Hepatocyte (in vitro differentiated cells): Measurements from ENCODE around the gene GDF11. TPM values are rescaled to one million over a fixed set of nuclear protein-coding genes. Genes with fewer than 3 reads are reported as not detected.
A peak's percentile ranks its signal among the peaks of the same experiment; 100 is the strongest.

Source experiments
- DNase-seq: peaks from one replicate; pipeline ENCODE4 v3.0.0-alpha.2; 2016; ENCODE audit warnings: low spot score
- H2AFZ ChIP-seq: fragments of 200-600 bp; sonication (generic); 2 replicates; pipeline ENCODE4 v1.6.0; 2016; ENCODE audit warnings: antibody characterized with exemption, mild to moderate bottlenecking
- H3K27ac ChIP-seq: fragments of 200-600 bp; sonication (generic); 2 replicates; pipeline ENCODE4 v1.5.1; 2016; ENCODE audit warnings: mild to moderate bottlenecking
- H3K27me3 ChIP-seq: fragments of 200-600 bp; sonication (generic); 2 replicates; pipeline ENCODE4 v1.6.1; 2016
- H3K36me3 ChIP-seq: fragments of 200-600 bp; sonication (generic); replicated peaks from 2 replicates; pipeline ENCODE4 v1.5.1; 2016; ENCODE audit warnings: low read depth; ENCODE audit not compliant: insufficient read depth
- H3K4me1 ChIP-seq: fragments of 200-600 bp; sonication (generic); 2 replicates; pipeline ENCODE4 v1.5.1; 2016; ENCODE audit warnings: mild to moderate bottlenecking, moderate library complexity; ENCODE audit not compliant: insufficient read depth
- H3K4me2 ChIP-seq: fragments of 200-600 bp; sonication (generic); 2 replicates; pipeline ENCODE4 v1.6.0; 2016
- H3K4me3 ChIP-seq: fragments of 200-600 bp; sonication (generic); 2 replicates; pipeline ENCODE4 v1.5.1; 2016; ENCODE audit warnings: mild to moderate bottlenecking
- H3K79me2 ChIP-seq: fragments of 200-600 bp; sonication (generic); 2 replicates; pipeline ENCODE4 v1.6.0; 2017; ENCODE audit warnings: mild to moderate bottlenecking
- H3K9me2 ChIP-seq: fragments of 200-600 bp; sonication (generic); replicated peaks from 2 replicates; pipeline ENCODE4 v1.6.0; 2017; ENCODE audit warnings: mild to moderate bottlenecking; ENCODE audit not compliant: insufficient read depth
- H3K9me3 ChIP-seq: fragments of 200-600 bp; sonication (generic); 2 replicates; pipeline ENCODE4 v1.5.1; 2016; ENCODE audit warnings: low read depth, mild to moderate bottlenecking
- H4K20me1 ChIP-seq: fragments of 200-600 bp; sonication (generic); 2 replicates; pipeline ENCODE4 v1.6.0; 2016; ENCODE audit warnings: mild to moderate bottlenecking; ENCODE audit not compliant: insufficient read depth, poor library complexity, severe bottlenecking
- EZH2 ChIP-seq: fragments of 200-600 bp; sonication (generic); IDR thresholded peaks from 2 replicates; pipeline ENCODE4 v1.6.1; 2016; ENCODE audit warnings: antibody characterized with exemption, mild to moderate bottlenecking, borderline replicate concordance
- EZH2phosphoT487 ChIP-seq: fragments of 200-600 bp; sonication (generic); IDR thresholded peaks from one replicate; pipeline ENCODE4 v1.6.1; 2018; ENCODE audit warnings: antibody characterized with exemption, mild to moderate bottlenecking, low read depth, moderate library complexity; ENCODE audit not compliant: unreplicated experiment, severe bottlenecking
- WGBS: methylation state at CpG from one replicate; pipeline ENCODE4 v1.1.6; 2016; ENCODE audit warnings: low lambda C conversion rate; ENCODE audit errors: missing lambda C conversion rate; 5-methylcytosine and 5-hydroxymethylcytosine counted together
- polyA plus RNA-seq: library from polyadenylated mRNA; unstranded; fragments of >200 nt; fragmentation: Nextera tagmentation; extraction: Ambion mirVana; gene quantifications from 2 replicates; pipeline ENCODE4 v1.2.1, GENCODE V29; 2016
- total RNA-seq: library from RNA; depleted of rRNA; stranded (reverse); fragments of >200 nt; gene quantifications from 2 replicates; pipeline ENCODE4 v1.2.3, GENCODE V29; 2014
- TF ChIP-seq, protein P1 (sequence below): fragments of 200-600 bp; sonication (generic); IDR thresholded peaks from 2 replicates; pipeline ENCODE4 v1.5.1; 2016; ENCODE audit warnings: antibody characterized with exemption, mild to moderate bottlenecking; ENCODE audit not compliant: poor library complexity

The GDF11 gene
- total and polyA plus RNA-seq, 2 experiments from 2014 or later = 4.1 to 7.9 TPM

DNA sequence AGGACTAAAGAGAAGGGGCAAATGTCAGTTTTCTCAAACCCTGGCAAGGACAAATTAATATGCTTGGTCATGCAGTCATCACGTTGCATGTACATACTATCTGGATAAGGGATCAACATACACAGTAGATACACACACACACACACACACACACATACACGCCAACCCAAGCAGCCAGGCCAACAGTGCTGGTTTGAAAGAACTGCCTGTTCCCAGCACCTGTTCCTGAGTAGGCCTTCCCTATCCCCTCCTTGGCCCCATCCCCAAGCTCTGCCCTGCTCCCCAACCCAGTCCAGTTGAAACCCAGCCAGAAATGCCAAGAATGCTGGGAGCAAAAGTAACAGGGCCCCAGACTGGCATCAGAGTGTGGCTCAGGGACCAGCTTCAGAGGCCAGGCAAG, 39.6 kb upstream of the GDF11 start:
- TF ChIP-seq EZH2phosphoT487 = no peak
- TF ChIP-seq EZH2 = no peak
- Histone ChIP-seq H2AFZ (no peak overlapping the region), H4K20me1 (no peaks in the 10 kb centered on the region), H3K4me2 (no peak overlapping the region), H3K79me2 (no peaks in the 10 kb centered on the region), H3K27me3 (peaks cover 24% of the 10 kb centered on the region), H3K9me2 (no peaks in the 10 kb centered on the region), H3K4me3 (no peak overlapping the region), H3K36me3 (no peaks in the 10 kb centered on the region), H3K27ac (no peak overlapping the region), H3K4me1 (no peaks in the 10 kb centered on the region), H3K9me3 (no peaks in the 10 kb centered on the region)
- WGBS = 100% methylated on average over 2 of the region's 2 CpGs
- no peak for DNase-seq

DNA sequence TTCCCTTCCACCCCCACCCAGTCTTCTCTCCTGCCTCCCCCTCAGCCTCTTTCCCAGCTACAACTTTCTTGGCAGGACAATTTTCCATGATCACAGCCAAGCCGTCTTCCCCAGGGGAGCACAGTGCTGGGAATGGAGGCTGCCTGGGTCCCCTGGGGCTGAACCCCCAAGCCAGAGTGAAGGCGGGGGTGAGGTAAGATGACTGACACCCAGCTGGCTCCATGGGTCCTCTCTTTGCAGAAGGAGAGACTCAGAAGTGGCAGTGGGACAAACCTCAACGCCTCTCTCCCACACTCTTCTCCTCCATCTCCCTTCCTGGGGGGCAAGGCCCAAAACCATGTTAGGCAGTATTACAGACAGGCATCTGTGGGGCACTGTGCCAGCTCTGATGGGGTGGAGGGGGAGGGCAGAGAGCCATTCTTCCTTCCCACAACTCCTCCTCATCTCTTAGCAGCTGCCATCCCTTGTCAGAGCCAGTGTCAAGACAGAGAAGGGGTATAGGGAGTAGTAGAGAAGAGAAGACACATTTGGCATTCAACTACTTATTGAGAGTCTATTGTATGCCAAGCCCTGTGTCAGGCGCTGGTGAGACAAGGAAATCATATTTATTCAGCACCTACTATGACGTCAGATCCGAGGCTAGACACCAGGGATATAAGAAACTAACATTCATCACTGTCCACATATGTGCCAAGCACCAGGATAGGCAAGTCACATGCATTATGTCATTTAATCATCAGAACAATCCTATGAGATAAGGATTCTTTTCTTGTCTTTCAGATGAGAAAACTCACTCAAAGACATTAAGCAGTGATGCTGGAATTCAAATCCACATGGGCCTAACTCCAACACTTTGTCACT, 38.8 kb upstream of the GDF11 start:
- H3K27ac ChIP-seq = no peak overlapping the region
- H2AFZ ChIP-seq = no peak overlapping the region
- H3K4me1 ChIP-seq = no peaks in the 10 kb centered on the region
- H3K9me2 ChIP-seq = no peaks in the 10 kb centered on the region
- H3K36me3 ChIP-seq = no peaks in the 10 kb centered on the region
- no peaks in the 10 kb centered on the region for H4K20me1 ChIP-seq
- H3K4me2 ChIP-seq = no peak overlapping the region
- DNase-seq = no peak
- no peak overlapping the region for H3K4me3 ChIP-seq
- WGBS = 86% methylated on average over 6 of the region's 6 CpGs
- H3K79me2 ChIP-seq = no peaks in the 10 kb centered on the region
- TF ChIP-seq EZH2 = no peak
- TF ChIP-seq EZH2phosphoT487 = no peak
- TF ChIP-seq, protein P1, sequence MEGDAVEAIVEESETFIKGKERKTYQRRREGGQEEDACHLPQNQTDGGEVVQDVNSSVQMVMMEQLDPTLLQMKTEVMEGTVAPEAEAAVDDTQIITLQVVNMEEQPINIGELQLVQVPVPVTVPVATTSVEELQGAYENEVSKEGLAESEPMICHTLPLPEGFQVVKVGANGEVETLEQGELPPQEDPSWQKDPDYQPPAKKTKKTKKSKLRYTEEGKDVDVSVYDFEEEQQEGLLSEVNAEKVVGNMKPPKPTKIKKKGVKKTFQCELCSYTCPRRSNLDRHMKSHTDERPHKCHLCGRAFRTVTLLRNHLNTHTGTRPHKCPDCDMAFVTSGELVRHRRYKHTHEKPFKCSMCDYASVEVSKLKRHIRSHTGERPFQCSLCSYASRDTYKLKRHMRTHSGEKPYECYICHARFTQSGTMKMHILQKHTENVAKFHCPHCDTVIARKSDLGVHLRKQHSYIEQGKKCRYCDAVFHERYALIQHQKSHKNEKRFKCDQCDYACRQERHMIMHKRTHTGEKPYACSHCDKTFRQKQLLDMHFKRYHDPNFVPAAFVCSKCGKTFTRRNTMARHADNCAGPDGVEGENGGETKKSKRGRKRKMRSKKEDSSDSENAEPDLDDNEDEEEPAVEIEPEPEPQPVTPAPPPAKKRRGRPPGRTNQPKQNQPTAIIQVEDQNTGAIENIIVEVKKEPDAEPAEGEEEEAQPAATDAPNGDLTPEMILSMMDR = no peak
- peaks cover 32% of the 10 kb centered on the region for H3K27me3 ChIP-seq
- H3K9me3 ChIP-seq = no peaks in the 10 kb centered on the region

DNA sequence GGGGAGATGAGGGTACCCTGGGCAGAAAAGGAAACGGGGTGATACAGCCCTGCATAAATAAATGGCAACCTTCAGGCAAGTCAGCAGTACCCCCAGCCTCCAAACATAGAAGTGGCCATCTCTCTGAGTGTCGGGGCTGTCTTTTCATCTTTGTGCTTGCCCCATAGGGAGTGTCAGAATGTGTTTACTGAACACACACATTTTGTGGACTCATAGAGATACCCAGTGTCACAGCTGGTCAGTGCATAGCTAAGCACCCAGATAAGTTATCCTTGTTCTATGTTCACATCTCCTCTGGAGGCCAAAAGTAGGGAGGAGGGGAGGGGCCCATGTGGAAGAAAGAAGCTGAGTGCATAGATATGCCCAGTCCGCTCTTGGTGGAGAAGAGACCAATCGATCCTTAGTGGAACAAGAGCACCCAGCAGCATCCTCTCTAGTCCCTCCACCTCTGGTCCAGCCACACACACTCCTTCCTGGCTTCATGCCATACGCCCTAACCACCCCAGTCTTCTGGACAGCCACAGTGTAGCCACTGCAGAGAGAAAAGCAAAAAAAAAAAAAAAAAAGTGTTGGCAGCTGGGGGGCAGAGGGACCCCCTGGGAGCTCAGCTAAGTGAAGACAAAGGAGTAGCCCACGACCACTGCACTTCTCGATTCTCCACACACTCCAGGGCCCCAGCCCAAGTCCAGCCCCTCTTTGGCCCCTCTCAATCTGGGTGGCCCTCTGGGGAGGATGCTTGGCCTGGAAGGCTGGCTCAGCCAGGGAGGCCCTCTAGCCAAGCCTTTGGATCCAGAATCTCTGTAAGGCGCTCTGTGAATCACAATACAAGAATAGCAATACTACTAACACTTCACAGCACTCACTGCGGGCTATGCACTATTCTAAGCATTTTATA, 37.9 kb upstream of the GDF11 start:
- Histone ChIP-seq H3K79me2 (no peaks in the 10 kb centered on the region), H2AFZ (no peak overlapping the region), H3K36me3 (no peaks in the 10 kb centered on the region), H3K27me3 (peaks cover 41% of the 10 kb centered on the region), H3K9me3 (no peaks in the 10 kb centered on the region), H3K9me2 (no peaks in the 10 kb centered on the region), H4K20me1 (no peaks in the 10 kb centered on the region), H3K27ac (no peak overlapping the region), H3K4me1 (no peaks in the 10 kb centered on the region), H3K4me2 (peak overlapping the region; percentile 98), H3K4me3 (no peak overlapping the region)
- no peak for TF ChIP-seq EZH2
- TF ChIP-seq, protein P1 = no peak
- TF ChIP-seq EZH2phosphoT487 = no peak
- no peak for DNase-seq
- WGBS = 67% methylated on average over 8 of the region's 9 CpGs
